Activated T-helper 1 cell treated with anti-CD3 and anti-CD28 coated beads, Interleukin-12 subunit alpha, Interleukin-12 subunit beta, Interleukin-2, Interleukin-4 antibody, amounts not matched to agents 30 ng/mL and 10 ng/mL and 1 ng/mL, durations not matched to agents 14 hours and 24 hours and 36 hours (primary cell): ENCODE results near the gene OBSCN. TPM values are rescaled to one million over a fixed set of nuclear protein-coding genes. Genes with fewer than 3 reads are reported as not detected.
"Not testable (repeated sequence)": the region's sequence is repeated elsewhere in the genome, so short reads cannot be mapped to it uniquely, and the experiment has no call there.

Source experiments
- DNase-seq: peaks from one replicate; pipeline ENCODE4 v3.0.0; 2021; ENCODE audit warnings: low spot score
- H3K27ac Mint-ChIP-seq: one replicate; pipeline ENCODE4 v1.8.0; 2021; ENCODE audit warnings: mild to moderate bottlenecking, mixed read lengths
- H3K27me3 Mint-ChIP-seq: one replicate; pipeline ENCODE4 v1.8.0; 2022; ENCODE audit warnings: mild to moderate bottlenecking, moderate library complexity, mixed read lengths; ENCODE audit not compliant: insufficient read depth
- H3K36me3 Mint-ChIP-seq: one replicate; pipeline ENCODE4 v1.8.0; 2021; ENCODE audit warnings: low read depth, mixed read lengths
- H3K4me1 Mint-ChIP-seq: one replicate; pipeline ENCODE4 v1.8.0; 2021; ENCODE audit warnings: low read depth, mixed read lengths
- H3K4me3 Mint-ChIP-seq: one replicate; pipeline ENCODE4 v1.8.0; 2021; ENCODE audit warnings: mild to moderate bottlenecking, moderate library complexity, mixed read lengths
- H3K9me3 Mint-ChIP-seq: one replicate; pipeline ENCODE4 v1.8.0; 2021; ENCODE audit warnings: mixed read lengths
- intact Hi-C: fragments of 100-400 bp; cut with micrococcal nuclease; formaldehyde crosslinking; loops from one replicate; pipeline ENCODE4 v1.15.1; 2024
- total RNA-seq: library from RNA; stranded (reverse); gene quantifications from 2 replicates; pipeline ENCODE4 v1.2.3, GENCODE V29; 2022

OBSCN gene
- total RNA-seq, 1 donor from 2014 or later, result 15.2 TPM

DNA sequence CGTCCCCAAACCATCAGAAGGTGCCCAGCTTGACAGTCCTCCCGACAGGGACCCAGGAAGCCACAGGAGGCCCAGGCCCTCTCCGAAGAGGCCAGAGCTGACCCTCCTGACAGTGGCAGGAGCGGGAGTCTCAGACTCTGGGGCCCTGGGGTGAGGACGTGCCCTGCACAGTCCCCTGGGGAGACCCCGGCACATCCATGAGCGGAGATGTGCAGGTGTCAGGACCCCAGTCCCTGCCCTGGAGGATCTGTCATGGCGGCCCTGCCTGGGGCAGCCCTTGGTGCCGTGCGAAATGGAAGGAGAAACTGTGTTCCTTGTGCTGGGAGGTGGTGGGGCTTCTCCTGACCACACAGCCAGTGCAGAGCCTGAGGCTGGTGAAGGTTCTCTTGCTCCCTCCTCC lies 55.8 kb downstream of the OBSCN start:
- Mint-ChIP-seq H3K9me3 (peaks cover 4% of the 10 kb centered on the region), H3K36me3 (peaks cover 4% of the 10 kb centered on the region), H3K27ac (no peak overlapping the region), H3K27me3 (no peaks in the 10 kb centered on the region), H3K4me3 (no peak overlapping the region), H3K4me1 (no peaks in the 10 kb centered on the region)
- no peak for DNase-seq
- intact Hi-C loops, result no loop called here

DNA sequence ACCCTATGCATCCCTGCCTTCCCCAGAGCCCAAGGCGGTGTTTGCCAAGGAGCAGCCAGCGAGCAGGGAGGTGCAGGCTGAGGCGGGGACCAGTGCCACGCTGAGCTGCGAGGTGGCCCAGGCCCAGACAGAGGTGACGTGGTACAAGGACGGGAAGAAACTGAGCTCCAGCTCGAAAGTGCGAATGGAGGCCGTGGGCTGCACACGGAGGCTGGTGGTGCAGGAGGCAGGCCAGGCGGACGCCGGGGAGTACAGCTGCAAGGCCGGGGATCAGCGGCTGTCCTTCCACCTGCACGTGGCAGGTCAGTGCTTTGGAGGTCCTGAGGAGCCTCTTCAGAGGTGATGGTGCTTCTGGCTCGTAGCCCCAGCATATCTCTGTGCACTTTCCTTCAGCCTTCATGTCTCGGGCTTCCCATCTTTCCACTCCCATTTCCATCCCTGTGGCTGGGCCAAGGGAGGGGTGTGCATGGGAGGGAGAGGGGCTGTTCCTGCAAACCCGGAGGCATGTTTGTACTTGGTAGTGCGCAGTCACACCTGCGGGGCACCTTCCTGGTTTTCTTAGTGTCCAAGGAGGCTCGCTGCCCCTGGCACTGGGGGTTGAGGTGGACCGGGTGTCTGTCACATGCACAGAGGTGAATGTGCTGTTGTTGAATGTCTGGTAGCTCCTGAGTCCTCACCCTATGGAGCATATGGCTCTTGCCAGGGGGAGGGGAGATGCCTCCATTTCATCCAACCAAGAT lies 56.4 kb downstream of the OBSCN start:
- intact Hi-C loops, result no loop called here
- H3K4me1 Mint-ChIP-seq, result no peaks in the 10 kb centered on the region

GRCh38 chr1:228265167-228265566 lies 57.3 kb downstream of the OBSCN start:
- H3K4me1 Mint-ChIP-seq, result no peaks in the 10 kb centered on the region
- no peaks in the 10 kb centered on the region for H3K27me3 Mint-ChIP-seq
- H3K27ac Mint-ChIP-seq, result no peak overlapping the region
- no peak for DNase-seq
- peaks cover 4% of the 10 kb centered on the region for H3K9me3 Mint-ChIP-seq
- intact Hi-C loops, result no loop called here
- H3K4me3 Mint-ChIP-seq, result no peak overlapping the region
- peaks cover 4% of the 10 kb centered on the region for H3K36me3 Mint-ChIP-seq

More for the DNA sequence above, 56.4 kb downstream of the OBSCN start:
- no peak for DNase-seq
- Mint-ChIP-seq H3K36me3 (peaks cover 4% of the 10 kb centered on the region), H3K9me3 (peaks cover 4% of the 10 kb centered on the region), H3K27ac (no peak overlapping the region), H3K27me3 (no peaks in the 10 kb centered on the region), H3K4me3 (no peak overlapping the region)

DNA sequence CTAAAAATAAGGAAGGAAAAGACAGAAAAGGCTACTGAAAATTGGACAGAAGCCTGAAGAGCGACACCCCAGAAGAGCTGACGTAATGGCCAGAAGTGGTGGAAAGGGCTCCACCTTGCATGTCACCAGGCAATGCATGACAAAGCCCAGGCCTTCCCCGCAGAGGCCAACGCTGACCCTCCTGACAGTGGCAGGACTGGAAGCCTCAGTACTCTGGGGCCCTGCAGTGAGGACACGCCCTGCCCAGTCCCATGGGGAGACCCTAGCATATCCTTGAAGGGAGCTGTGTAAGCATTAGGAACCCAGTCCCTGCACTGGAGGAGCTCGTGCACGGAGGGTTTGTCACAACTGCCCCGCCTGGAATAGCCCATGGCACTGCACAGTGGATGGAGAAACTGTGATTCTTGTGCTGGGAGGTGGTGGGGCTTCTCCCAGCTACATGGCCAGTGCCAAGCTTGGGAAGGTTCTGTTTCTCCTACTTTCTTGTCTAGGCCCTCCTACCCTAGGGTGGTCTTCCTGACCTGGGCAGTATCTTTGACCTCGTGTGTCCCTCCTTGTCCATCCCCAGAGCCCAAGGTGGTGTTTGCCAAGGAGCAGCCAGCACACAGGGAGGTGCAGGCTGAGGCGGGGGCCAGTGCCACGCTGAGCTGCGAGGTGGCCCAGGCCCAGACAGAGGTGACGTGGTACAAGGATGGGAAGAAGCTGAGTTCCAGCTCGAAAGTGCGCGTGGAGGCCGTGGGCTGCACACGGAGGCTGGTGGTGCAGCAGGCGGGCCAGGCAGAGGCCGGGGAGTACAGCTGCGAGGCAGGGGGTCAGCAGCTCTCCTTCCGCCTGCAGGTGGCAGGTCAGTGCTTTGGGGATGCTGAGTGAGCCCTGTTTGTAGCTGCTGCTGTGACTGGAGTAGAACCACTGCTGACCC lies 60.4 kb downstream of the OBSCN start:
- no peak for DNase-seq
- intact Hi-C loops, result no loop called here
- no peaks in the 10 kb centered on the region for H3K36me3 Mint-ChIP-seq
- no peaks in the 10 kb centered on the region for H3K27me3 Mint-ChIP-seq
- H3K9me3 Mint-ChIP-seq, result no peaks in the 10 kb centered on the region
- no peaks in the 10 kb centered on the region for H3K4me1 Mint-ChIP-seq
- H3K4me3 Mint-ChIP-seq, result no peak overlapping the region
- no peak overlapping the region for H3K27ac Mint-ChIP-seq

DNA sequence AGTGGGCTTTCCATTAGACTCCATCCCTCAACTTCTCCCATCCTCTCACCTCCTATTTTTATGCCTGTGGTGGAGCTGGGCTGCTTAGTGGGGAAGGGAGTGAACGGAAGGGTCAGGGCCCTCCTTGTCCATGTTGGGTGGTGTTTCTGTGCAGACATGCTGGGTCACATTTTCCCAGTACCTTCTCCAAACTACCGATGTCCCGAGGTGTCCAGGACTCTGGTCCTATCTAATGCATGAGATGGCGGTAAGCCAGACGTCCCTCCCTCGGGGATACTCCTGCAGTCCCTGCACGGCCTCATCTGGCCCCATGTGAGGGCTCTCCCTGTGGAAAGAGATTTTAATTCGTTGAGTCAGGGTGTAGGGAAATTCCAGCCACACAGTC lies 61.0 kb downstream of the OBSCN start:
- no peak for DNase-seq
- Mint-ChIP-seq H3K27me3 (no peaks in the 10 kb centered on the region), H3K36me3 (no peaks in the 10 kb centered on the region), H3K27ac (no peak overlapping the region), H3K4me3 (no peak overlapping the region), H3K9me3 (no peaks in the 10 kb centered on the region), H3K4me1 (no peaks in the 10 kb centered on the region)
- intact Hi-C loops, result no loop called here

DNA sequence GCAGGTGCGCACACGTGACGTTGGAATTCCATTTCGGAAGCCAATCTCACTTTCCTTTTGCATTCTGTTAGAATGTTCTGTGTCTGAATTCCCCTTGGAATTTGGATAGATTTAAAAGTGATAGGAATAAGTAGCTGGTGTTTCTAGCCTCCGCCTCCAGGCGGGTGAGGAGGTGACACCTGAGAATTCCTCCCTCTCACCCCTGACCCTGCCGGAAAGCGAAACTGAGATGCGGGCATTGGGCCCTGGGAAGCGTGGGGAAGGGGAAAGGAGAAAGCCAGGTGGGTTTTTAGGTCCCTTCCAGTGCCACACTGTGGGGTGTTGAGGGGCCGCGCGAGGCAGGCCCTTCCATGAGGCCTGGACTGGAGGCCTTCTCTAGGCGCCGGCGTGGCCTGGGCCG lies 61.6 kb downstream of the OBSCN start:
- H3K27ac Mint-ChIP-seq, H3K4me1 Mint-ChIP-seq, intact Hi-C loops, DNase-seq, H3K27me3 Mint-ChIP-seq, H3K4me3 Mint-ChIP-seq, H3K9me3 Mint-ChIP-seq, H3K36me3 Mint-ChIP-seq: not testable (repeated sequence)

DNA sequence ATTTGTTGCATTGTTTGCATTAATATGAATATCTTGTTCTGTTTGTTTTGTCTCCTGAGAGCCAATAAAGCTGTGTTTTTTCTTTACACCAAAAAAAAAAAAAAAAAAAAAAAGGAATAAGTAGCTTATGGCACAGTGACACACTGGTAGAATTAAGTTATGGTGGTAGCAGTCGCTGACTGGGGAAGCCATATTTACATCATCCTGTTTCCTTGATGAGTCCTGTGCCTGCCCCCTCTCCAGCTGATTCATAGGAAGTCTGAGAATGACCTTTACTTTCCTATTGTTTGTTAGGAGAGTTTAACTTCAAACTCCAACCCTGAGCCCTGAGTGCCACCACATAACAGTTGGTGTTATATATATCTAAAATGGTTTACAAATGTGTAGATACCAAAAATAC lies 62.2 kb downstream of the OBSCN start:
- no peaks in the 10 kb centered on the region for H3K36me3 Mint-ChIP-seq
- H3K9me3 Mint-ChIP-seq, result no peaks in the 10 kb centered on the region
- no peak overlapping the region for H3K4me3 Mint-ChIP-seq
- no peak for DNase-seq
- no peak overlapping the region for H3K27ac Mint-ChIP-seq
- H3K4me1 Mint-ChIP-seq, result peaks cover 7% of the 10 kb centered on the region
- H3K27me3 Mint-ChIP-seq, result no peaks in the 10 kb centered on the region
- intact Hi-C loops, result loop anchor here (10.0 kb wide), 1 partner anchor 535 kb away; the partner anchor contains the start of genes JMJD4 and SNAP47

GRCh38 chr1:228271701-228272251 lies 63.9 kb downstream of the OBSCN start:
- H3K36me3 Mint-ChIP-seq, result no peaks in the 10 kb centered on the region
- DNase-seq, result no peak
- H3K4me3 Mint-ChIP-seq, result no peak overlapping the region
- no peak overlapping the region for H3K27ac Mint-ChIP-seq
- no peaks in the 10 kb centered on the region for H3K27me3 Mint-ChIP-seq
- peaks cover 8% of the 10 kb centered on the region for H3K4me1 Mint-ChIP-seq
- no peaks in the 10 kb centered on the region for H3K9me3 Mint-ChIP-seq
- intact Hi-C loops, result loop anchor here (10.0 kb wide), 1 partner anchor 537 kb away; the partner anchor contains the start of genes JMJD4 and SNAP47

- no peaks in the 10 kb centered on the region for H3K27me3 Mint-ChIP-seq
- intact Hi-C loops, result loop anchor here (10.0 kb wide), 1 partner anchor 538 kb away; the partner anchor contains the start of genes JMJD4 and SNAP47
- DNase-seq, result no peak
- peaks cover 8% of the 10 kb centered on the region for H3K4me1 Mint-ChIP-seq
- no peaks in the 10 kb centered on the region for H3K36me3 Mint-ChIP-seq
- H3K4me3 Mint-ChIP-seq, result no peak overlapping the region
- H3K9me3 Mint-ChIP-seq, result no peaks in the 10 kb centered on the region
- H3K27ac Mint-ChIP-seq, result no peak overlapping the region
Measured at GRCh38 chr1:228272331-228272791, 64.5 kb downstream of the OBSCN start.

DNA sequence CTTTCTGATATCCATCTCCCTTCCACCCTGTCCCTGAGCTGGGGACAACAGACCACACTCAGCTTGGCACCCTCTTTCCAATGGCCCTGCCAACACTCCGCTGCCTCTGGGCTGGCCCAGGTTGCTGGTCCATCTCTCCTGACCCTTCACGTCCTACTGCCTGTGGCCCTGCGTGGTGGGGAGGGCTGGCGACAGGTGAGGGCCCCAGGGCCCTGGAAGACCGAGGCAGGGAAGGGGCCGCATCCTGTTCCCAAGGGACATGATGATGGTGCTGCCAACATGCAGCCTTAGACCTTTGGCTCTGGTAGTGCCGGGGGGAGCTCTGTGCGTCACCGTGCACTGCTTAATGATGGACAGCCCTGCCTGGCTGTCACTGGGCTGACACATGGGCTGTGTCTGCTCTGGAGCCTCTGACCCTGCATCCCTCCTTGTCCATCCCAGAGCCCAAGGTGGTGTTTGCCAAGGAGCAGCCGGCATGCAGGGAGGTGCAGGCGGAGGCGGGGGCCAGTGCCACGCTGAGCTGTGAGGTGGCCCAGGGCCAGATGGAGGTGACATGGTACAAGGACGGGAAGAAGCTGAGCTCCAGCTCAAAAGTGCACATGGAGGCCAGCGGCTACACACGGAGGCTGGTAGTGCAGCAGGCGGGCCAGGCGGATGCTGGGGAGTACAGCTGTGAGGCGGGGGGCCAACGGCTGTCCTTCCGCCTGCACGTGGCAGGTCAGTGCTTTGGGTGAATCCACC lies 65.2 kb downstream of the OBSCN start:
- intact Hi-C loops, result loop anchor here (10.0 kb wide), 1 partner anchor 538 kb away; the partner anchor contains the start of genes JMJD4 and SNAP47
- Mint-ChIP-seq H3K27me3 (no peaks in the 10 kb centered on the region), H3K4me1 (peaks cover 8% of the 10 kb centered on the region), H3K27ac (no peak overlapping the region), H3K9me3 (no peaks in the 10 kb centered on the region), H3K36me3 (no peaks in the 10 kb centered on the region), H3K4me3 (no peak overlapping the region)
- no peak for DNase-seq

DNA sequence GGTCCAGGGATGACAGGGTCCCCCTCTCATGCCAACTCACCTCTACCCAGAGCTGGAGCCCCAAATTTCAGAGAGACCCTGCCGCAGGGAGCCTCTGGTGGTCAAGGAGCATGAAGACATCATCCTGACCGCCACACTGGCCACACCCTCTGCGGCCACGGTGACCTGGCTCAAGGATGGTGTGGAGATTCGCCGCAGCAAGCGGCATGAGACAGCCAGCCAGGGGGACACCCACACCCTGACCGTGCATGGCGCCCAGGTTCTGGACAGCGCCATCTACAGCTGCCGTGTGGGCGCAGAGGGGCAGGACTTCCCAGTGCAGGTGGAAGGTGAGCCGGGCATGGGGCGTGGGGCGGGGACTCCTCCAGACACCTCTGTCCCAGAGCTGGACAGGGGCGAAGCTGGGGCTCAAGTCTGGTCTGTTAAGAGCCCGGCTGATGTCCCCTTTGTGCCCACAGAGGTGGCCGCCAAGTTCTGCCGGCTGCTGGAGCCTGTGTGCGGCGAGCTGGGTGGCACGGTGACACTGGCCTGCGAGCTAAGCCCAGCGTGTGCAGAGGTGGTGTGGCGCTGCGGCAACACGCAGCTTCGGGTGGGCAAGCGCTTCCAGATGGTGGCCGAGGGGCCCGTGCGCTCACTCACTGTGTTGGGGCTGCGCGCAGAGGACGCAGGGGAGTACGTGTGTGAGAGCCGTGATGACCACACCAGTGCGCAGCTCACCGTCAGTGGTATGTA lies 66.0 kb downstream of the OBSCN start:
- H3K9me3 Mint-ChIP-seq, result no peaks in the 10 kb centered on the region
- H3K36me3 Mint-ChIP-seq, result no peaks in the 10 kb centered on the region
- intact Hi-C loops, result loop anchor here (10.0 kb wide), 1 partner anchor 539 kb away; the partner anchor contains the start of genes JMJD4 and SNAP47
- peak overlapping the region; percentile 54 for H3K4me3 Mint-ChIP-seq
- H3K27me3 Mint-ChIP-seq, result no peaks in the 10 kb centered on the region
- no peak for DNase-seq
- no peak overlapping the region for H3K27ac Mint-ChIP-seq
- H3K4me1 Mint-ChIP-seq, result peaks cover 8% of the 10 kb centered on the region
